Esophagus muscularis mucosa (tissue), 3 donors: ENCODE measurements around the gene IFITM1.

Source experiments
- CTCF ChIP-seq, 3 experiments: fragments of 200-600 bp in 2 of 3; fragments of 450-650 bp in 1 of 3; sonication (generic) in 2 of 3; IDR thresholded peaks; one replicate each; pipeline ENCODE4 v1.5.1; 2017 to 2019; ENCODE audit warnings: antibody characterized with exemption in 3 of 3, mild to moderate bottlenecking in 2 of 3, moderate library complexity in 1 of 3
- POLR2A ChIP-seq: fragments of 450-650 bp; IDR thresholded peaks from one replicate; pipeline ENCODE4 v1.6.1; 2017; ENCODE audit warnings: antibody characterized with exemption, moderate library complexity, mild to moderate bottlenecking, low read depth
- POLR2AphosphoS5 ChIP-seq, 2 donors: sonication (generic); formaldehyde crosslinking; IDR thresholded peaks; one replicate each; pipeline ENCODE4 v1.6.1; 2017; ENCODE audit warnings: antibody characterized with exemption in 2 of 2

GRCh38 chr11:351411-351810, 37.6 kb downstream of the IFITM1 start:
- TF ChIP-seq CTCF (IDR thresholded peaks at IDR 0.05) = no peak
- TF ChIP-seq POLR2A = no peak
- TF ChIP-seq POLR2AphosphoS5 (IDR thresholded peaks at IDR 0.05) = no peak
